A549 (cell line): Measurements from ENCODE around the gene SPDYE4. TPM values are rescaled to one million over a fixed set of nuclear protein-coding genes. Genes with fewer than 3 reads are reported as not detected.

Source experiments
- ATAC-seq, 2 experiments: fragments of 200-7000 bp in 1 of 2; fragments of >200 bp in 1 of 2; cut with Nextera tagmentation in 1 of 2; cut with Tn5 transposase in 1 of 2; 3 replicates each; pipeline versions ENCODE4 v1.8.0 to v1.9.1; 2018 to 2020; ENCODE audit warnings: mild to moderate bottlenecking in 1 of 2, moderate library complexity in 1 of 2
- CTCF ChIA-PET: fragments of 300-600 bp; sonication (Branson Sonifier 250); formaldehyde crosslinking; extraction: SDS; loops from one replicate; lab custom pipeline; 2021; ENCODE audit warnings: antibody characterized with exemption, inconsistent platforms; lab: Yijun Ruan, JAX
- POLR2A ChIA-PET: fragments of 350-600 bp; formaldehyde crosslinking; extraction: SDS; loops from one replicate; lab custom pipeline; 2021; ENCODE audit warnings: antibody characterized with exemption, inconsistent platforms; lab: Yijun Ruan, JAX
- DNase-seq, 2 experiments: peaks; one replicate each; pipeline versions ENCODE4 v3.0.0 to v3.0.0-alpha.2; 2011 to 2016; ENCODE audit warnings: low read depth in 1 of 2, low spot score in 1 of 2
- FAIRE-seq: peaks from 2 replicates; lab custom pipeline; 2011; peaks lifted over from hg19 to GRCh38; lab: Jason Lieb, UNC
- H3K27ac ChIP-seq, 2 experiments: fragments of >200 bp; sonication (Bioruptor Twin); formaldehyde crosslinking; 3 replicates each; pipeline ENCODE4 v1.5.1; 2016 to 2017
- H3K4me1 ChIP-seq: fragments of >200 bp; sonication (Bioruptor Twin); formaldehyde crosslinking; 3 replicates; pipeline ENCODE4 v1.6.1; 2016
- H3K4me2 ChIP-seq: fragments of >200 bp; sonication (Bioruptor Twin); formaldehyde crosslinking; 3 replicates; pipeline ENCODE4 v1.6.1; 2016
- H3K4me3 ChIP-seq: fragments of >200 bp; sonication (Bioruptor Twin); formaldehyde crosslinking; 3 replicates; pipeline ENCODE4 v1.5.1; 2016
- H3K9me3 ChIP-seq: fragments of >200 bp; sonication (Bioruptor Twin); formaldehyde crosslinking; 3 replicates; pipeline ENCODE4 v1.6.1; 2016
- BHLHE40 ChIP-seq: IDR thresholded peaks from 2 replicates; pipeline ENCODE4 v1.6.1; 2012; ENCODE audit warnings: low read depth, low read length, inconsistent platforms
- CBX2 ChIP-seq: fragments of 200-600 bp; sonication (generic); IDR thresholded peaks from 2 replicates; pipeline ENCODE4 v1.6.1; 2016; ENCODE audit warnings: low read depth, mild to moderate bottlenecking, borderline replicate concordance
- CHD2 ChIP-seq: fragments of 150-350 bp; IDR thresholded peaks from 2 replicates; pipeline ENCODE4 v1.6.1; 2014; ENCODE audit warnings: low read length; ENCODE audit not compliant: partially characterized antibody
- CHD4 ChIP-seq: fragments of 200-600 bp; sonication (generic); IDR thresholded peaks from 2 replicates; pipeline ENCODE4 v1.6.1; 2016; ENCODE audit warnings: antibody characterized with exemption, mild to moderate bottlenecking, borderline replicate concordance
- EHMT2 ChIP-seq: fragments of 200-600 bp; sonication (generic); IDR thresholded peaks from 2 replicates; pipeline ENCODE4 v1.6.1; 2016; ENCODE audit warnings: antibody characterized with exemption, low read depth, mild to moderate bottlenecking, moderate library complexity
- ESRRA ChIP-seq: fragments of 150-350 bp; IDR thresholded peaks from 2 replicates; pipeline ENCODE4 v1.6.1; 2014; ENCODE audit warnings: mild to moderate bottlenecking, low read length, borderline replicate concordance
- FOXS1 ChIP-seq: fragments of 250-450 bp; sonication (Bioruptor Pico); IDR thresholded peaks from 2 replicates; pipeline ENCODE4 v1.5.0; 2020; ENCODE audit warnings: mild to moderate bottlenecking, moderate library complexity
- HDAC2 ChIP-seq: fragments of 200-600 bp; sonication (generic); IDR thresholded peaks from 2 replicates; pipeline ENCODE4 v1.6.1; 2016
- JUNB ChIP-seq: fragments of >200 bp; sonication (Bioruptor Twin); formaldehyde crosslinking; IDR thresholded peaks from 2 replicates; pipeline ENCODE4 v1.6.1; 2016
- KDM1A ChIP-seq: fragments of 200-600 bp; sonication (generic); IDR thresholded peaks from 2 replicates; pipeline ENCODE4 v1.6.1; 2016; ENCODE audit warnings: low read depth, mild to moderate bottlenecking
- KDM5A ChIP-seq: fragments of 200-600 bp; sonication (generic); IDR thresholded peaks from 2 replicates; pipeline ENCODE4 v1.6.1; 2016; ENCODE audit warnings: antibody characterized with exemption, mild to moderate bottlenecking
- MYC ChIP-seq: IDR thresholded peaks from 2 replicates; pipeline ENCODE4 v1.6.1; 2012; ENCODE audit warnings: mild to moderate bottlenecking, inconsistent platforms, low read length, improper control_type of control experiment, borderline replicate concordance
- NFE2L2 ChIP-seq: fragments of 150-350 bp; conservative IDR thresholded peaks from 2 replicates; pipeline ENCODE4 v1.6.1; 2014; ENCODE audit warnings: low read length
- NR3C1 ChIP-seq: fragments of >200 bp; sonication (Bioruptor Twin); formaldehyde crosslinking; IDR thresholded peaks from 3 replicates; pipeline ENCODE4 v1.6.1; 2017
- PHF8 ChIP-seq: fragments of 200-600 bp; sonication (generic); IDR thresholded peaks from 2 replicates; pipeline ENCODE4 v1.6.1; 2016; ENCODE audit warnings: low read depth, mild to moderate bottlenecking, antibody characterized with exemption, moderate library complexity, borderline replicate concordance
- RAD21 ChIP-seq, 2 experiments: fragments of >200 bp in 1 of 2; sonication (Bioruptor Twin) in 1 of 2; formaldehyde crosslinking in 1 of 2; IDR thresholded peaks in 1 of 2; conservative IDR thresholded peaks in 1 of 2; 2 replicates in 1 of 2; 3 replicates in 1 of 2; pipeline ENCODE4 v1.6.1; 2012 to 2018; ENCODE audit warnings: inconsistent platforms in 1 of 2
- SREBF2 ChIP-seq: fragments of 450-650 bp; IDR thresholded peaks from 2 replicates; pipeline ENCODE4 v1.6.1; 2014; ENCODE audit warnings: mild to moderate bottlenecking, moderate library complexity
- TFCP2L1 ChIP-seq: fragments of 250-450 bp; sonication (Bioruptor Pico); IDR thresholded peaks from 2 replicates; pipeline ENCODE4 v1.5.0; 2021; ENCODE audit warnings: mild to moderate bottlenecking
- TP53 ChIP-seq: fragments of 250-450 bp; sonication (Bioruptor Pico); IDR thresholded peaks from 2 replicates; pipeline ENCODE4 v1.5.0; 2021; ENCODE audit warnings: mild to moderate bottlenecking, moderate library complexity
- ZNF302 ChIP-seq: fragments of 250-450 bp; sonication (Bioruptor Pico); IDR thresholded peaks from 2 replicates; pipeline ENCODE4 v1.9.0; 2021; ENCODE audit warnings: inconsistent platforms, mild to moderate bottlenecking, moderate library complexity
- WGBS: methylation state at CpG from one replicate; pipeline ENCODE4 v1.1.6; 2017; ENCODE audit errors: missing lambda C conversion rate; 5-methylcytosine and 5-hydroxymethylcytosine counted together
- polyA plus RNA-seq, 4 experiments: library from polyadenylated mRNA; depleted of rRNA in 3 of 4; stranded (reverse); fragments of >200 nt; fragmentation: RNase III in 1 of 4; extraction: RNeasy Plus Mini Kit Qiagen cat#74134 plus additional on column Dnase treatment in 1 of 4; gene quantifications; 2 replicates in 3 of 4; 3 replicates in 1 of 4; pipeline ENCODE4 v1.2.3, GENCODE V29; 2011 to 2017
- TF ChIP-seq, protein P1 (sequence below): fragments of >200 bp; sonication (Bioruptor Twin); formaldehyde crosslinking; IDR thresholded peaks from 3 replicates; pipeline ENCODE4 v1.6.1; 2016
- TF ChIP-seq, protein P2 (sequence below): IDR thresholded peaks from 2 replicates; pipeline ENCODE4 v1.6.1; 2012
- TF ChIP-seq, protein P3 (sequence below): fragments of 250-450 bp; sonication (Bioruptor Pico); IDR thresholded peaks from 2 replicates; pipeline ENCODE4 v1.5.0; 2020; ENCODE audit warnings: low read depth, mild to moderate bottlenecking, moderate library complexity
- TF ChIP-seq, protein P4 (sequence below): fragments of 150-350 bp; IDR thresholded peaks from 2 replicates; pipeline ENCODE4 v1.6.1; 2014; ENCODE audit warnings: low read depth, mild to moderate bottlenecking, low read length
- TF ChIP-seq, protein P5 (sequence below): fragments of 200-600 bp; sonication (generic); IDR thresholded peaks from 2 replicates; pipeline ENCODE4 v1.6.1; 2016; ENCODE audit warnings: antibody characterized with exemption, mild to moderate bottlenecking, moderate library complexity
- TF ChIP-seq, protein P6 (sequence below): IDR thresholded peaks from 2 replicates; pipeline ENCODE4 v1.6.1; 2012; ENCODE audit warnings: low read depth, borderline replicate concordance

SPDYE4 gene
- polyA plus RNA-seq, 2 of the 4 experiments (the other 2 are of a cell fraction): not detected

DNA sequence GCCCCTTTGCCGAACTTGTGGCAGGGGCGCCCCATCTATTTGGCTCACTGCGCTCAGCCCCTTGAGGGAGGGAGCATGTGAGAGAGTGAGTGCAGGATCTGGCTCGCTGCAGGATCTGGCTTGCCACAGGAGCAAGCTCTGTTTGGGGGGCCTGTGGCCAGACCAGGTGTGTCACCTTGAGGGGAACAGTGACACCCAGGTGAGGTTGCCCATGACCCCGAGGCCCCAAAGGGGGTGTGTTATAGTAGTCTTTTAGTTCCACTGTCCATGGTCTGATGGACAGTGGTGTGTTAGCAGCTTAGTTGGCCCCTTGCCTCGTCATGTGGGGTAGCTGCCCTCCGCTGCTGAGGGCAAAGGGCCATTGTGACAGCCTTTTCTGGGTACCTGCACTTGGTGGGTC, 55.3 kb downstream of the SPDYE4 start (continued):
- no peak for TF ChIP-seq ESRRA
- TF ChIP-seq RAD21 (conservative IDR thresholded peaks at IDR 0.05 in 1 of 2, IDR thresholded peaks at IDR 0.05 in 1 of 2): no peak
- no peak for TF ChIP-seq EHMT2
- no peak for TF ChIP-seq HDAC2
- TF ChIP-seq, protein P1, sequence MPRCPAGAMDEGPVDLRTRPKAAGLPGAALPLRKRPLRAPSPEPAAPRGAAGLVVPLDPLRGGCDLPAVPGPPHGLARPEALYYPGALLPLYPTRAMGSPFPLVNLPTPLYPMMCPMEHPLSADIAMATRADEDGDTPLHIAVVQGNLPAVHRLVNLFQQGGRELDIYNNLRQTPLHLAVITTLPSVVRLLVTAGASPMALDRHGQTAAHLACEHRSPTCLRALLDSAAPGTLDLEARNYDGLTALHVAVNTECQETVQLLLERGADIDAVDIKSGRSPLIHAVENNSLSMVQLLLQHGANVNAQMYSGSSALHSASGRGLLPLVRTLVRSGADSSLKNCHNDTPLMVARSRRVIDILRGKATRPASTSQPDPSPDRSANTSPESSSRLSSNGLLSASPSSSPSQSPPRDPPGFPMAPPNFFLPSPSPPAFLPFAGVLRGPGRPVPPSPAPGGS: no peak
- TF ChIP-seq, protein P2, sequence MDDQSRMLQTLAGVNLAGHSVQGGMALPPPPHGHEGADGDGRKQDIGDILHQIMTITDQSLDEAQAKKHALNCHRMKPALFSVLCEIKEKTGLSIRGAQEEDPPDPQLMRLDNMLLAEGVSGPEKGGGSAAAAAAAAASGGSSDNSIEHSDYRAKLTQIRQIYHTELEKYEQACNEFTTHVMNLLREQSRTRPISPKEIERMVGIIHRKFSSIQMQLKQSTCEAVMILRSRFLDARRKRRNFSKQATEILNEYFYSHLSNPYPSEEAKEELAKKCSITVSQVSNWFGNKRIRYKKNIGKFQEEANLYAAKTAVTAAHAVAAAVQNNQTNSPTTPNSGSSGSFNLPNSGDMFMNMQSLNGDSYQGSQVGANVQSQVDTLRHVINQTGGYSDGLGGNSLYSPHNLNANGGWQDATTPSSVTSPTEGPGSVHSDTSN: no peak

DNA sequence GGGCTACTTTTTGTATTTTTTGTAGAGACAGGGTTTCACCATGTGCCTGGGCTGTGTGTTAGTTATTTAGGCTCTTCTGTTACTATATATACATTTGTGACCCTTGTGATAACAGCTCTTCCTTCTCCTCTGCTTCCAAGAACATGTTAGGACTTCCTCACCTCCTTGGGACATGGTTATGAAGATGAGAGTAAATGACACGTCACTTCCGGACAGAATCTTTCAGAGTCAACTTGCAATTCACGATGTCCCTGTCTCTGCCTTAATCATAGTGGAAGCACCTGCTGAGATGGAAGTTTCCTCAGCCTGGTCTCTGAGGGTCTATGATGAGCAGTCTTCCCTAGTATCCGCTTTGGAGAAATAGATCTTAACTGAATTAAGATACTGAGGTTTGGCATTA, 56.6 kb downstream of the SPDYE4 start:
- WGBS: 29% methylated on average over 4 of the region's 4 CpGs
- H3K4me1 ChIP-seq: no peaks in the 10 kb centered on the region
- DNase-seq (no peak), ATAC-seq (no peak), FAIRE-seq (no peak)
- no peaks in the 10 kb centered on the region for H3K9me3 ChIP-seq
- no peak overlapping the region for H3K4me3 ChIP-seq
- no peak for TF ChIP-seq NR3C1
- TF ChIP-seq CBX2: no peak
- no peak for TF ChIP-seq TFCP2L1 (CRISPR knock-in tag)
- TF ChIP-seq MYC: no peak
- no peak for TF ChIP-seq FOXS1 (CRISPR knock-in tag)
- TF ChIP-seq PHF8: no peak
- TF ChIP-seq EHMT2: no peak
- TF ChIP-seq NFE2L2: no peak
- no peak for TF ChIP-seq KDM1A
- TF ChIP-seq, protein P3, sequence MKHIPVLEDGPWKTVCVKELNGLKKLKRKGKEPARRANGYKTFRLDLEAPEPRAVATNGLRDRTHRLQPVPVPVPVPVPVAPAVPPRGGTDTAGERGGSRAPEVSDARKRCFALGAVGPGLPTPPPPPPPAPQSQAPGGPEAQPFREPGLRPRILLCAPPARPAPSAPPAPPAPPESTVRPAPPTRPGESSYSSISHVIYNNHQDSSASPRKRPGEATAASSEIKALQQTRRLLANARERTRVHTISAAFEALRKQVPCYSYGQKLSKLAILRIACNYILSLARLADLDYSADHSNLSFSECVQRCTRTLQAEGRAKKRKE (CRISPR knock-in tag): no peak
- TF ChIP-seq KDM5A: no peak
- TF ChIP-seq HDAC2: no peak
- TF ChIP-seq, protein P4, sequence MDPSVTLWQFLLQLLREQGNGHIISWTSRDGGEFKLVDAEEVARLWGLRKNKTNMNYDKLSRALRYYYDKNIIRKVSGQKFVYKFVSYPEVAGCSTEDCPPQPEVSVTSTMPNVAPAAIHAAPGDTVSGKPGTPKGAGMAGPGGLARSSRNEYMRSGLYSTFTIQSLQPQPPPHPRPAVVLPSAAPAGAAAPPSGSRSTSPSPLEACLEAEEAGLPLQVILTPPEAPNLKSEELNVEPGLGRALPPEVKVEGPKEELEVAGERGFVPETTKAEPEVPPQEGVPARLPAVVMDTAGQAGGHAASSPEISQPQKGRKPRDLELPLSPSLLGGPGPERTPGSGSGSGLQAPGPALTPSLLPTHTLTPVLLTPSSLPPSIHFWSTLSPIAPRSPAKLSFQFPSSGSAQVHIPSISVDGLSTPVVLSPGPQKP: no peak
- TF ChIP-seq CHD4: no peak
- TF ChIP-seq JUNB: no peak
- no peak for TF ChIP-seq CHD2
- TF ChIP-seq TP53: no peak
- no peak for TF ChIP-seq BHLHE40
- CTCF ChIA-PET: interaction anchor here (0.6 kb wide), 1 partner anchor 21 kb away, joined by 3 read pairs; no protein-coding TSS in a partner anchor
- H3K27ac ChIP-seq: no peak overlapping the region
- no peak overlapping the region for H3K4me2 ChIP-seq
- POLR2A ChIA-PET: no interaction called here

DNA sequence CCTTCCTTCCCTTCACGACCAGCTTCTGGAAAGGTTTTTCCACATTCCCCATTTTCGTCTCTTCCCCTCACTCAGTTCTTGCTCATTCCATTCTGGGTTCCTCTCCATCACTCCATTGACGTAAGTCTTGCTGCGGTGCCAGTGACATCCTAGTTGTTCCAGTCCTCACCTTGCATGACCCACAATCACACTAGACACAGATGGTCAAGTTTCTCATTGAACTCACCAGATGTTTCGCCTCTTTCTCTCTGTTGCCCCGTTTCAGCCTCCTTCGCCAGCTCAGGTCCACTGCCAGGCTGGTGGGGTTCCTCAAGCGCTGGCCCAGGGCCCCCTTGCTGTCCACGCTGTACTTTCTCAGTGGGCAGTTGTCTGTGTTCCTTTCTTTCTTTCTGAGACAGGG, 57.1 kb downstream of the SPDYE4 start:
- H3K4me3 ChIP-seq: no peak overlapping the region
- 28% methylated on average over 9 of the region's 9 CpGs for WGBS
- H3K27ac ChIP-seq: no peak overlapping the region
- FAIRE-seq: no peak
- no peak for ATAC-seq
- H3K9me3 ChIP-seq: no peaks in the 10 kb centered on the region
- no peak for DNase-seq
- no peak overlapping the region for H3K4me2 ChIP-seq
- ChIA-PET POLR2A (no interaction called here), CTCF (interaction anchor here (0.6 to 1.1 kb wide), 2 partner anchors 21 to 317 kb away, joined by 3 read pairs; no protein-coding TSS in a partner anchor)
- no peaks in the 10 kb centered on the region for H3K4me1 ChIP-seq
- TF ChIP-seq, protein P1: no peak
- no peak for TF ChIP-seq HDAC2
- TF ChIP-seq PHF8: no peak
- no peak for TF ChIP-seq SREBF2
- no peak for TF ChIP-seq ESRRA
- TF ChIP-seq, protein P5, sequence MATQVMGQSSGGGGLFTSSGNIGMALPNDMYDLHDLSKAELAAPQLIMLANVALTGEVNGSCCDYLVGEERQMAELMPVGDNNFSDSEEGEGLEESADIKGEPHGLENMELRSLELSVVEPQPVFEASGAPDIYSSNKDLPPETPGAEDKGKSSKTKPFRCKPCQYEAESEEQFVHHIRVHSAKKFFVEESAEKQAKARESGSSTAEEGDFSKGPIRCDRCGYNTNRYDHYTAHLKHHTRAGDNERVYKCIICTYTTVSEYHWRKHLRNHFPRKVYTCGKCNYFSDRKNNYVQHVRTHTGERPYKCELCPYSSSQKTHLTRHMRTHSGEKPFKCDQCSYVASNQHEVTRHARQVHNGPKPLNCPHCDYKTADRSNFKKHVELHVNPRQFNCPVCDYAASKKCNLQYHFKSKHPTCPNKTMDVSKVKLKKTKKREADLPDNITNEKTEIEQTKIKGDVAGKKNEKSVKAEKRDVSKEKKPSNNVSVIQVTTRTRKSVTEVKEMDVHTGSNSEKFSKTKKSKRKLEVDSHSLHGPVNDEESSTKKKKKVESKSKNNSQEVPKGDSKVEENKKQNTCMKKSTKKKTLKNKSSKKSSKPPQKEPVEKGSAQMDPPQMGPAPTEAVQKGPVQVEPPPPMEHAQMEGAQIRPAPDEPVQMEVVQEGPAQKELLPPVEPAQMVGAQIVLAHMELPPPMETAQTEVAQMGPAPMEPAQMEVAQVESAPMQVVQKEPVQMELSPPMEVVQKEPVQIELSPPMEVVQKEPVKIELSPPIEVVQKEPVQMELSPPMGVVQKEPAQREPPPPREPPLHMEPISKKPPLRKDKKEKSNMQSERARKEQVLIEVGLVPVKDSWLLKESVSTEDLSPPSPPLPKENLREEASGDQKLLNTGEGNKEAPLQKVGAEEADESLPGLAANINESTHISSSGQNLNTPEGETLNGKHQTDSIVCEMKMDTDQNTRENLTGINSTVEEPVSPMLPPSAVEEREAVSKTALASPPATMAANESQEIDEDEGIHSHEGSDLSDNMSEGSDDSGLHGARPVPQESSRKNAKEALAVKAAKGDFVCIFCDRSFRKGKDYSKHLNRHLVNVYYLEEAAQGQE: no peak
- no peak for TF ChIP-seq TFCP2L1 (CRISPR knock-in tag)
- TF ChIP-seq, protein P6, sequence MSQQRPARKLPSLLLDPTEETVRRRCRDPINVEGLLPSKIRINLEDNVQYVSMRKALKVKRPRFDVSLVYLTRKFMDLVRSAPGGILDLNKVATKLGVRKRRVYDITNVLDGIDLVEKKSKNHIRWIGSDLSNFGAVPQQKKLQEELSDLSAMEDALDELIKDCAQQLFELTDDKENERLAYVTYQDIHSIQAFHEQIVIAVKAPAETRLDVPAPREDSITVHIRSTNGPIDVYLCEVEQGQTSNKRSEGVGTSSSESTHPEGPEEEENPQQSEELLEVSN: no peak
- no peak for TF ChIP-seq ZNF302 (CRISPR knock-in tag)
